HEK293T (cell line): ENCODE results near the gene HIVEP2.

Experiments
- ELF4 ChIP-seq: fragments of 450-650 bp; IDR thresholded peaks from 2 replicates; pipeline ENCODE4 v1.6.1; 2017; ENCODE audit warnings: antibody characterized with exemption
- FOXA1 ChIP-seq: fragments of 450-650 bp; IDR thresholded peaks from 2 replicates; pipeline ENCODE4 v1.6.1; 2016; ENCODE audit warnings: mild to moderate bottlenecking
- FOXK2 ChIP-seq: fragments of 450-650 bp; IDR thresholded peaks from 2 replicates; pipeline ENCODE4 v1.6.1; 2016; ENCODE audit warnings: mild to moderate bottlenecking
- FOXM1 ChIP-seq: fragments of 450-650 bp; IDR thresholded peaks from 2 replicates; pipeline ENCODE4 v1.6.1; 2017; ENCODE audit warnings: mild to moderate bottlenecking, borderline replicate concordance
- LEF1 ChIP-seq: fragments of 450-650 bp; IDR thresholded peaks from 2 replicates; pipeline ENCODE4 v1.6.1; 2017; ENCODE audit warnings: mild to moderate bottlenecking, borderline replicate concordance
- SP1 ChIP-seq: fragments of 450-650 bp; IDR thresholded peaks from 2 replicates; pipeline ENCODE4 v1.6.1; 2017
- SUZ12 ChIP-seq: fragments of 450-650 bp; IDR thresholded peaks from 2 replicates; pipeline ENCODE4 v1.6.1; 2016; ENCODE audit warnings: mild to moderate bottlenecking
- TARDBP ChIP-seq: fragments of 450-650 bp; IDR thresholded peaks from 2 replicates; pipeline ENCODE4 v1.6.1; 2016
- ZNF384 ChIP-seq: fragments of 450-650 bp; IDR thresholded peaks from 2 replicates; pipeline ENCODE4 v1.6.1; 2016

- TF ChIP-seq ZNF384: no peak
- no peak for TF ChIP-seq LEF1
- TF ChIP-seq ELF4: no peak
- no peak for TF ChIP-seq SUZ12
- TF ChIP-seq TARDBP: no peak
- TF ChIP-seq SP1: no peak
- TF ChIP-seq FOXK2: no peak
- no peak for TF ChIP-seq FOXM1
- no peak for TF ChIP-seq FOXA1
Observed at GRCh38 chr6:142857796-142858555, 87.0 kb downstream of the HIVEP2 start.
